GM12891 (cell line): Measurements from ENCODE around the gene ZNF688.

Experiments
- POLR2A ChIP-seq: IDR thresholded peaks from 2 replicates; pipeline ENCODE4 v1.6.1; 2011; ENCODE audit warnings: low read depth, low read length, control low read depth
- POLR2AphosphoS5 ChIP-seq: IDR thresholded peaks from 2 replicates; pipeline ENCODE4 v1.6.1; 2011; ENCODE audit warnings: low read depth, low read length, control low read depth
- POU2F2 ChIP-seq: IDR thresholded peaks from 2 replicates; pipeline ENCODE4 v1.6.1; 2011; ENCODE audit warnings: low read depth, mild to moderate bottlenecking, control low read depth, low read length, moderate library complexity
- TAF1 ChIP-seq: IDR thresholded peaks from 2 replicates; pipeline ENCODE4 v1.6.1; 2011; ENCODE audit warnings: low read depth, low read length, control low read depth

GRCh38 chr16:30558789-30559377 is 12.6 kb downstream of the ZNF688 start:
- TF ChIP-seq POLR2A (no peak), TAF1 (no peak), POLR2AphosphoS5 (no peak), POU2F2 (no peak)
